ENCODE measurements around the gene BMP10. TPM values are rescaled to one million over a fixed set of nuclear protein-coding genes. Genes with fewer than 3 reads are reported as not detected.
"Not testable (repeated sequence)": the region's sequence is repeated elsewhere in the genome, so short reads cannot be mapped to it uniquely, and the experiment has no call there.

Gene BMP10
- polyA plus RNA-seq, 3 donors from 2014 or later, result not detected

DNA sequence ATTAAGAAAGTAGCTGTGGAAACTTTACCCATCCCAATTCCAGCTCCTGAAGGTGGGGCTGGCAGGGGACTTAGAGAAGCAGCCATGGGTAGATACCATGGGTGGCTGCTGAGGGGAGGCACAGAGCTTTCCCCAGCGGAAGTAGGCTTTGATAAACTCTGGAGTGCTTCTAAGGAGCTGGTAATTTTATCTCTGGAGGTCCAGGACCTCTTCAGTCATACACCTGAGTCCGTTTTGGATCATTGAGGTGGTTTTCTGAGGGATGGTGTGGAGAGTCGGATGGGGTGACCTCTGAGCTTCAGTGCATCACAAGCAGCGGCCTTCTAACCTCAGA is 36.7 kb upstream of the BMP10 start:
- Mint-ChIP-seq H3K27ac (peak overlapping the region in 5 of 6 donors; percentile 47 to 82 (median 57)), H3K27me3 (ENCODE audit: low read depth in 3 of 3) (peaks cover 2 to 7% (median 3%) of the 10 kb centered on the region in 3 donors), H3K4me1 (peaks cover 28 to 30% of the 10 kb centered on the region in 2 donors), H3K36me3 (peaks cover 0 to 3% (median 0%) of the 10 kb centered on the region in 3 donors), H3K9me3 (no peaks in the 10 kb centered on the region), H3K4me3 (peak overlapping the region in 3 of 5 donors; percentile 59 to 68 (median 68))
- no peak for DNase-seq

DNA sequence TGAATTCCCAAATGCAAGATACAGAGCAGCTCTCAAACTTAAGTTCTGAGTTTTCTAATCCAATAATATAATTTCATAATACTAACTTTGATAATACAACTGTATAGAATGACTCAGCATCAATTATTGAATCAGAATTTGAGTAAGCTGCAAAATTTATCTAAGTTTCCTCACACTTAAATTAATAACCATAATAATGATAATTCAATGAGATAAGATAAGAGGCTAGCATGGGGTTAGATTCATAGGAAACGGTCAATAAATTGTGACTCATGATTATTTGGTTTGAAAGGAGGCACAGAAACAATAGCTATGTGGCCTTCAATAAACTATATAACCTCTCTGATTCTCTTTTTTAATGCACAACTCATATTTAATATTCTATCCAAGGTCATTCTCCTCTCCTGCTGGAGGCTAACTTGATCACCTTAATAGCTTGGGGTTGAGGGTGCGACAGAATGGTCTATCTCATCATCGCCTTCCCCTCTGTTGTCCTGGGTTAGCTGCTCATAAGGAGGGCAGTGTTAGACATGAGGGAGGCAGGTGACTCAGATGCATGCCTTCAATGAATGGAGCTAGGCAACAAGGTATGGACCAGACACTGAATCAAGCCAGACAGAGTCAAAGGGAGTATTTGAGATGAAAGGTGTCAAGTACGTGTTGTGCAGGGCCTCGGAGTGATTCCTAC is 36.2 kb upstream of the BMP10 start:
- Mint-ChIP-seq H3K27me3 (ENCODE audit: low read depth in 3 of 3) (peaks cover 2 to 8% (median 7%) of the 10 kb centered on the region in 3 donors), H3K36me3 (peaks cover 0 to 7% (median 0%) of the 10 kb centered on the region in 3 donors), H3K4me1 (peaks cover 28 to 30% of the 10 kb centered on the region in 2 donors), H3K27ac (peak overlapping the region in 4 of 6 donors; percentile 3 to 82 (median 52)), H3K9me3 (peaks cover 0 to 2% (median 1%) of the 10 kb centered on the region in 6 donors), H3K4me3 (peak overlapping the region in 3 of 5 donors; percentile 2 to 56 (median 42))
- DNase-seq, result no peak

DNA sequence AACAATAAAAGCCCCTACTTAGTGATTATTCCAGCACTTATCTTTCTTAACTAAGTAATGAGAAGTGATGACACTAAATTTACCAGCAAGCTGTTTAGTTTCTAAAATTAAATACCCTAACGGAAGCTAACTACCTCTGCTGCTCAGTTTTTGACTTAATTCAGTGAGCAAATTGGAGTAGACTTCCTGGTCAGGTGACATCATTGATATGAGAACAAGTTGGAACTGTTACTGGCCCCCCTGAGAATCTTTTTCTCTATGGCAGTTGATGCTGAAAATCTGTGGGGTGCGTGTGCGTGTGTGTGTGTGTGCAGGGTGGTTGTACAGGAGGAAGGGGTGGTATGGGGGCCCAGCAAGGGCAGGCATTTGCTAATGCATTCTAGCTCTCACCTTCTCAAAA is 35.5 kb upstream of the BMP10 start:
- Mint-ChIP-seq H3K27ac (peak overlapping the region in 1 of 6 donors; percentile 30), H3K27me3 (ENCODE audit: low read depth in 3 of 3) (peaks cover 2 to 10% (median 9%) of the 10 kb centered on the region in 3 donors), H3K4me3 (no peak overlapping the region), H3K36me3 (peaks cover 4 to 11% (median 5%) of the 10 kb centered on the region in 3 donors), H3K9me3 (peaks cover 0 to 9% (median 6%) of the 10 kb centered on the region in 6 donors), H3K4me1 (peaks cover 28 to 30% of the 10 kb centered on the region in 2 donors)
- DNase-seq, result no peak

DNA sequence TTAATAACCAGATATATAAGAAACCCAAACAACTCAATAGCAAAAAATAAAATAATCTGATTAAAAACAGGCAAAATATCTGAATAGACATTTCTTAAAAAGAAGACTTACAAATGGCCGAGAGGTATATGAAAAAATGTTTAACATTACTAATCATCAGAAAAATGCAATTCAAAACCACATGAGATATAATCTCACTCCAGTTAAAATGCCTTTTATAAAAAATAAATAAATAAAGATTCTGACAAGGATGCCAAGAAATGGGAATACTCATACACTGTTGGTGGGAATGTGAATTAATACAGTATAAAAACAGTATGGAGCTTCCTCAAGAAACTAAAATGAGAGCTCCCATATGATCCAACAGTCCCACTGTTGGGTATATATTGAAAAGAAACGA is 33.9 kb upstream of the BMP10 start:
- Mint-ChIP-seq H3K27ac (no peak overlapping the region), H3K9me3 (peaks cover 2 to 19% (median 13%) of the 10 kb centered on the region in 6 donors), H3K27me3 (ENCODE audit: low read depth in 3 of 3) (peaks cover 6 to 13% (median 10%) of the 10 kb centered on the region in 3 donors), H3K4me3 (no peak overlapping the region), H3K36me3 (peaks cover 10 to 18% (median 10%) of the 10 kb centered on the region in 3 donors), H3K4me1 (peaks cover 24 to 27% of the 10 kb centered on the region in 2 donors)
- DNase-seq, result no peak

DNA sequence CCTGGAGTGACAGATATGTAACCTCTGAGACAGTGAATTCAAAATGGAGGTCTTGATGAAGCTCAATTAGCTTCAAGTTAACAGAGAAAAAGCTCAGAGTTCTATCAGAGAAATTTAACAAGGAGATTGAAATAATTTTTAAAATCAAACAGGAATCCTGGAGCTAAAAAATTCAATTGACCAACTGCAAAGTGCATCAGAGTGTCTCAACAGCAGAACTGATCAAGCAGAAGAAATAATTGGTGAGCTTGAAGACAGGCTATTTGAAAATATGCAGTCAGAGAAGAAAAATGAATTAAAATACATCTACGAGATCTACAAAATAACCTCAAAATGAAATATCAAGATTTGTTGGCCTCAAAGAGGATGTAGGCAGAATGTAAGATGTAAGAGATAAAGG is 30.4 kb upstream of the BMP10 start:
- Mint-ChIP-seq H3K27me3 (ENCODE audit: low read depth in 3 of 3) (peaks cover 6 to 12% (median 11%) of the 10 kb centered on the region in 3 donors), H3K27ac (no peak overlapping the region), H3K4me1 (no peaks in the 10 kb centered on the region), H3K9me3 (peaks cover 4 to 23% (median 13%) of the 10 kb centered on the region in 6 donors), H3K36me3 (peaks cover 10 to 15% (median 10%) of the 10 kb centered on the region in 3 donors), H3K4me3 (no peak overlapping the region)
- DNase-seq, result no peak

DNA sequence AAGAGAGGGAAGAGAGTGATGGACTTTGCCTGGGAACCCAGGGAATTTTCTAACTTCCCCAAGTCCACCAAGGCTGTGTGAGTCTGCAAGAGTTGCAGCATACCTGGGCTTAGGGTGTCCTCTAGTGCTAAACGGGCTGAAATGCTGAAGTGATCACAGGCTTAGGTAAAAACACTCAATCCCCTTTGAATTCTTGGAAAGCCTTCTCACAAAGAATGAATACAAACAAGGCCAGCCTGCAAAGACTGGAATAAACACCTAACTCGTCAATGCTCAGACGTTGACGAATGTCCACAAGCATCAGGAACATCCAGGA is 30.0 kb upstream of the BMP10 start:
- H3K4me1 Mint-ChIP-seq, result no peaks in the 10 kb centered on the region
- H3K4me3 Mint-ChIP-seq, result no peak overlapping the region
- peaks cover 10 to 15% (median 10%) of the 10 kb centered on the region in 3 donors for H3K36me3 Mint-ChIP-seq
- H3K9me3 Mint-ChIP-seq, result peaks cover 4 to 23% (median 13%) of the 10 kb centered on the region in 6 donors
- no peak for DNase-seq
- no peak overlapping the region for H3K27ac Mint-ChIP-seq
- H3K27me3 Mint-ChIP-seq (ENCODE audit: low read depth in 3 of 3), result peaks cover 6 to 12% (median 11%) of the 10 kb centered on the region in 3 donors

DNA sequence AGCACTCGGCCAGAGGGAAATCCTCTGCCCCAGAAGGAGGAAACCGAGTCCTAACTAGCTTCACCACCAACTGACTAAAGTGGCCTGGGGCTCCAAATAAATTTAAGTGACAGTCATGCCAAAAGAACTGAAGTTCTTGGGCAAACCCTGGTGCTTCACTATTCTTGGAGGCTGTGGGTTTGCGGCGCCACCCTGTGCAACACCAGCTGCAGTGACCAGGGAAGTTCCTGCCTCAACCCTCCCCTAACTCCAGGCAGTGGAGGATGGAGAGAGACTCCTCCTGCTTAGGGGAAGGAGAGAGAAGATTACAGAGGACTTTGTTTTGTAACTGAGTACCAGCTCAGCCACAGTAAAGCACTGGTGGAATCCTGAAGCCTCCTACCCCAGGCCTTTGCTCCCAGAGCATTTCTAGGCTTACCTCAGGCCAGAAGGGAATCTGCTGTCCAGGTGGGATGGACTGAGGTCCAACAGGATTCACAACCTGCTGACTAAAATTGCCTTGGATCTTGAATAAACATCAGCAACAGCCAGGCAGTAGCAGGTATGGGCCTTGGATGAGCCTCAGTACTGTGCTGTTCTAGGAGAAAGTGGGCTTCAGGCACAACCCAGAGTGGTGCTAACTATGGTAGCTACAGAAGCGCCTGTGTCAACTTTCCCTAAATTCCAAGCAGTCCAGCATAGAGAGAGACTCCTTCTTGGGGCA is 29.4 kb upstream of the BMP10 start:
- Mint-ChIP-seq H3K36me3 (peaks cover 10 to 15% (median 10%) of the 10 kb centered on the region in 3 donors), H3K27ac (no peak overlapping the region), H3K4me3 (no peak overlapping the region), H3K4me1 (no peaks in the 10 kb centered on the region), H3K9me3 (peaks cover 4 to 23% (median 13%) of the 10 kb centered on the region in 6 donors), H3K27me3 (ENCODE audit: low read depth in 3 of 3) (peaks cover 6 to 12% (median 11%) of the 10 kb centered on the region in 3 donors)
- DNase-seq, result no peak

DNA sequence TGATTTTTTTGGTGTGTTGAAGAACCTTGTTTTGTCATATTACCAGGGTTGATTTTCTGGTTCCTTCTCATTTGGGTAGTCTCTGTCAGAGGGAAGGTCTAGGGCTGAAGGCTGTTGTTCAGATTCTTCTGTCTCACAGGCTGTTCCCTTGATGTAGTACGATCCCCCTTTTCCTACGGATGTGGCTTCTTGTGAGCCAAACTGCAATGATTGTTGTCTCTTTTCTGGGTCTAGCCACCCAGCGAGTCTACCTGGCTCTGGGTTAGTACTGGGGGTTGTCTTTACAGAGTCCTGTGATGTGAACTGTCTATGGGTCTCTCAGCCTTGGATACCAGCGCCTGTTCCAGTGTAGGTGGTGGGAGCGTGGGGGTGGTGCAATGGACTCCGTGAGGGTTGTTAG is 24.8 kb upstream of the BMP10 start:
- H3K4me3 Mint-ChIP-seq; H3K27me3 Mint-ChIP-seq (ENCODE audit: low read depth in 3 of 3); H3K27ac Mint-ChIP-seq; DNase-seq; H3K9me3 Mint-ChIP-seq; H3K4me1 Mint-ChIP-seq; H3K36me3 Mint-ChIP-seq: not testable (repeated sequence)

DNA sequence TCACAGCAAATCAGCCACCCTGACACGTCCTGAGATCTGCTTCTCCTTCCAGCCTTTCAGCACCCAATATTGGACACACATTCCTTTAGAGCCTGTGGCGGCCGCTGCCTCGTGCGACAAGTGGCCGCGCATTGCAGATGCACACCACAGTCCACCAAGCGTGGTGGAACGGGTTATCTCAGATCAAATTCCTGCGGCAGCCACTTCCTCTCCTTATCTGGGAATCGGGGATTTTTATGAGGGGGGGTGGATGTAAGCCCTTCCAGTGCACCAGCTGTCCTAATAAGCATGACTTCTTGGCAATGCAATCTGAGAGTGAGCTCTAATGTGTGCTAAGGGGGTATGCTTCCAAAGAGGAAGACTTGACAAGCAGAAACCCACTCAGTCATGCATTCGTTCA is 18.3 kb upstream of the BMP10 start:
- no peaks in the 10 kb centered on the region for H3K4me1 Mint-ChIP-seq
- no peak for DNase-seq
- H3K27me3 Mint-ChIP-seq (ENCODE audit: low read depth in 3 of 3), result peaks cover 0 to 2% (median 1%) of the 10 kb centered on the region in 3 donors
- H3K27ac Mint-ChIP-seq, result no peak overlapping the region
- H3K4me3 Mint-ChIP-seq, result no peak overlapping the region
- H3K9me3 Mint-ChIP-seq, result no peaks in the 10 kb centered on the region
- peaks cover 0 to 4% (median 0%) of the 10 kb centered on the region in 3 donors for H3K36me3 Mint-ChIP-seq

DNA sequence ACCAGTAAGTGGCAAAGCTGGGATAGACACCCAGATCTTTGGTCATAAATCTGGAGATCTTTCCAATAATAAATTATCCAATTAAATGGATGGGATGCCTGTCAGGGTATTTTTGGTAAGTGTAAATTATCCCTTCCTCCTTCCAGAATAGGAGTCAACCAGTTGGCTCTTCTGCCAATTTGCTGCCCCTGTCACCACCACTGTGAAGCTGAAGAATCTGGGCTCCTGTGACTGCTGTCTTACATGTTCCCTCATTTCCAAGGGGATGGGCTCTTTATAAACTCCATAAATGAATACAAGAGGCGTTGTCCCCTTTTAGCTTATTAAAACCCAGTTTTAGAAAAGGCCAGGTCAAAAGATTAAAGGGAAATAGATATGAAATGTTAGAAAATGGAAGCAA is 17.8 kb upstream of the BMP10 start:
- Mint-ChIP-seq H3K27me3 (ENCODE audit: low read depth in 3 of 3) (peaks cover 0 to 2% (median 1%) of the 10 kb centered on the region in 3 donors), H3K4me3 (no peak overlapping the region), H3K36me3 (peaks cover 0 to 4% (median 0%) of the 10 kb centered on the region in 3 donors), H3K27ac (no peak overlapping the region), H3K4me1 (no peaks in the 10 kb centered on the region), H3K9me3 (no peaks in the 10 kb centered on the region)
- no peak for DNase-seq

DNA sequence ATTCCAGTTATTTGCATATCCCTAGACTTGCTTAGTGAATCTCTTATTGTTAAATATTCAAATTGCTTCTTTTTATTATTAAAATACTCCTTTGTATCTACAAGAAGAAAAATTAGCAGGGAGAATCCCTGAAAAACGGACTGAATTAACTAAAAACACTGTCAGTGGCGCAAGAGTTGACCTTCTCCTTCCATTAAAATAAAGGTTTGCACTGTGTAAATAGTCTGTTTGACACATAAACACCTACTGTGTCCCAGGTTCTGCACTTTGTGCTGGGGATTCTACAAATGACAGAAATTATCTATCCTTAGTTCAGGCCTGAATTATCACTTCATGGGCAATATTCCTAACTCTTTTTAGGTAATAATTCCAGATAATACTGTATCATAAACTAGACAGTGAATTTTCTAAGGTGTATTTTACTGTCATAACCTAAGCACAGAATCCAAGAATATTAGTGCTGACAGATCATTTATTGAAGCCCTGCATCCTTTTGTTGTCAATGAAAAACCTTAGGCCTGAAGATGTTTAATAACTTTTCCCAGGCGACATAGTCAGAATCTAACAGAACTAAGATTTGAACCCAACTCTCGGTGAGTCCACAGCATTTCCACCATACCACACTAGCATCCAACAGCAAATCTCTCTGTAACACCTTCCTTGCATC is 17.0 kb upstream of the BMP10 start:
- H3K27ac Mint-ChIP-seq, result no peak overlapping the region
- no peak for DNase-seq
- H3K27me3 Mint-ChIP-seq (ENCODE audit: low read depth in 3 of 3), result peaks cover 0 to 2% (median 1%) of the 10 kb centered on the region in 3 donors
- H3K36me3 Mint-ChIP-seq, result peaks cover 0 to 4% (median 0%) of the 10 kb centered on the region in 3 donors
- no peaks in the 10 kb centered on the region for H3K9me3 Mint-ChIP-seq
- H3K4me1 Mint-ChIP-seq, result no peaks in the 10 kb centered on the region
- H3K4me3 Mint-ChIP-seq, result no peak overlapping the region

DNA sequence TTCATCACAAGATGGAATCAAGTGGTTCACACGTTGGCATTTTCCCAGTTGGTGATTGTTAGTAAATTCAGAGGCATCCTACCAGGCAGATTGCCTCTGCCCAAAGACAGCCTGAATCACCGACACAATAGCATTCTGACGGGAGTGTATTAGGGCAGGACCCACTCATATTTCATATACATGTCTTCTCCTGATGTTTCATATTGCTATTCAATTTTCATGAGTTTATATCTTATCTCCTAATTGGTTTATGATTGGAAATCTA is 14.5 kb upstream of the BMP10 start:
- Mint-ChIP-seq H3K9me3 (no peaks in the 10 kb centered on the region), H3K27me3 (ENCODE audit: low read depth in 3 of 3) (peaks cover 0 to 3% (median 2%) of the 10 kb centered on the region in 3 donors), H3K4me1 (no peaks in the 10 kb centered on the region), H3K4me3 (no peak overlapping the region), H3K36me3 (no peaks in the 10 kb centered on the region), H3K27ac (no peak overlapping the region)
- DNase-seq, result no peak

DNA sequence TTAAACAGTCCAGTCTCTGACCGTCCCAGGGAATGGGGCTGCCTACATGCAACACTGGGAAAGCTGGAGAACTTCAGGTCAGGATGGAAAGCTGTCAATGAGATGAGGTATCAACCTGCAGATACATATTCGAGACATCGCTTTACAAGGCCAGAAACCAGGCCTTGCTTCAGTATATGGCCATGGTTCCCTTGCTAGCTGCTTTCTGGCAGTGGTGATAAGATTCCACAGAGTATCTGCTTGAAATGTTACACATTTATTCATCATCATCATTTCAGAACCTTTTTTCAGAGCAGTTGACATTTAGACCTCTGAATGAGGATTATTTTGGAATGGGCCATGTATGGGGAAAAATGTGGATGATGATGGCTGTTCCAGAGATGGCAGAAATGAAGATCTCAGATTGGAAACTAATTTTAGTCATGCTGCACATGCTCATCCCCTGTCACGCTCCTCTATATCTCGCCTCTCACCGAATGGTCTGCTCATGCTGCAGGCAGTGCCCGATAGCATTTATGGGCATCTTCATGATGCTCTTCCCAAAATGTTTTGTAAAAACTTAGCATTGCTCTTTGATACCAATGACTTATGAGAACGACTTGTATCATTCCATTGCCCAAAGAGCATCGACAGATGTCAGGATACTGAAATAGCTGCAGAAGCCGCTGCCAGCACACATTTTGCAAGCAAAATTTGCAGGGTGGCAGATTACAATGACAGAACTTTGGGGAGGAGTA is 14.0 kb upstream of the BMP10 start:
- no peak for DNase-seq
- Mint-ChIP-seq H3K27ac (no peak overlapping the region), H3K9me3 (no peaks in the 10 kb centered on the region), H3K36me3 (no peaks in the 10 kb centered on the region), H3K27me3 (ENCODE audit: low read depth in 3 of 3) (peaks cover 0 to 7% (median 2%) of the 10 kb centered on the region in 3 donors), H3K4me3 (no peak overlapping the region), H3K4me1 (no peaks in the 10 kb centered on the region)

DNA sequence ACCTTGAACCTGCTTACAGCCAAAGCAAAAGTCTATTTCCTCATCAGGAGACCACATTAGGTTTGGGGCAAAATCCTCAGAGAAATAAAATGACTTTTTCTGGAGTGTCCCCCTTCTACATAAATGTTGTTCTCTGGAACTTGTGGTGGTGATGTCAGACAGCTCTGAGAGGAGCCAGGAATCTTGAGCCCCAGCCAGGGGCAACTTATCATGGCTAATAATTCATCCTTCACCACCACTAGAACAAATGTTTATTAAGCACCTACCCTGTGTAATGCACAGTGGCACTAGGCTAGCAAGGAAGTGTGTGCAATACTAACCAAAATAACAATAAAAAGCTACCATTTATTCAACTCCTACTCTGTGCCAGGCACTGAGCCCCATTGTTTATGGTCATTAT is 9.0 kb upstream of the BMP10 start:
- Mint-ChIP-seq H3K4me3 (no peak overlapping the region), H3K4me1 (no peaks in the 10 kb centered on the region), H3K27ac (no peak overlapping the region), H3K36me3 (no peaks in the 10 kb centered on the region), H3K27me3 (ENCODE audit: low read depth in 3 of 3) (peaks cover 0 to 13% (median 4%) of the 10 kb centered on the region in 3 donors), H3K9me3 (no peaks in the 10 kb centered on the region)
- DNase-seq, result no peak

All from immature natural killer cell (primary cell).